ENCODE results near the gene TRERF1. TPM values are rescaled to one million over a fixed set of nuclear protein-coding genes. Genes with fewer than 3 reads are reported as not detected.

TRERF1 gene
- polyA plus RNA-seq, 3 donors, result 0.58 to 10.0 (median 2.0) TPM

- Mint-ChIP-seq H3K4me1 (no peaks in the 10 kb centered on the region), H3K27ac (no peak overlapping the region), H3K4me3 (no peak overlapping the region), H3K36me3 (peaks cover 50 to 61% of the 10 kb centered on the region in 2 donors), H3K27me3 (ENCODE audit: low read depth in 3 of 3) (no peaks in the 10 kb centered on the region), H3K9me3 (no peaks in the 10 kb centered on the region)
- Histone ChIP-seq H3K36me3 (replicated peaks in 1 of 2; ENCODE audit: control insufficient read depth in 1 of 2, insufficient read depth in 2 of 2, low read length in 2 of 2) (peaks cover 53 to 63% of the 10 kb centered on the region in 2 donors), H3K4me1 (ENCODE audit: control insufficient read depth in 1 of 2, insufficient read depth in 2 of 2, low read length in 2 of 2) (no peaks in the 10 kb centered on the region), H3K27ac (ENCODE audit: low read depth in 1 of 2, low read length in 2 of 2) (no peak overlapping the region), H2AFZ (ENCODE audit: insufficient read depth, low read depth, low read length, poor library complexity, severe bottlenecking) (no peak overlapping the region), H3K4me2 (replicated peaks; ENCODE audit: extremely low read depth, low read length, poor library complexity, severe bottlenecking) (no peak overlapping the region), H3K9ac (ENCODE audit: insufficient read depth, low read length, poor library complexity, severe bottlenecking) (no peak overlapping the region), H3K4me3 (replicated peaks in 1 of 3; ENCODE audit: low read depth in 2 of 3, low read length in 3 of 3) (no peak overlapping the region), H3K9me3 (replicated peaks in 1 of 2; ENCODE audit: control insufficient read depth in 1 of 2, insufficient read depth in 1 of 2, low read length in 2 of 2) (no peaks in the 10 kb centered on the region), H3K27me3 (ENCODE audit: control insufficient read depth in 2 of 2, insufficient read depth in 2 of 2, low read length in 2 of 2) (no peaks in the 10 kb centered on the region), H4K20me1 (ENCODE audit: insufficient read depth, low read length) (no peaks in the 10 kb centered on the region), H3K79me2 (ENCODE audit: insufficient read depth, low read length) (no peaks in the 10 kb centered on the region)
- no peak for TF ChIP-seq CTCF (IDR thresholded peaks at IDR 0.05)
- no peak for DNase-seq
- intact Hi-C loops (cut with micrococcal nuclease), result loop anchor here in 1 of 2 donors (10.0 kb wide), 1 partner anchor 317 kb away; no protein-coding TSS in a partner anchor
- WGBS (ENCODE audit: insufficient coverage), result 100% methylated on average over 5 of the region's 9 CpGs
These were observed 224.4 kb downstream of the TRERF1 start for GRCh38 chr6:42227173-42227850.

GRCh38 chr6:42226645-42227143 lies 225.0 kb downstream of the TRERF1 start:
- H3K9ac ChIP-seq (ENCODE audit: insufficient read depth, low read length, poor library complexity, severe bottlenecking), result no peak overlapping the region
- no peak for DNase-seq
- no peaks in the 10 kb centered on the region for H3K79me2 ChIP-seq (ENCODE audit: insufficient read depth, low read length)
- Mint-ChIP-seq H3K4me1 (no peaks in the 10 kb centered on the region), H3K36me3 (peaks cover 44 to 54% of the 10 kb centered on the region in 2 donors), H3K27me3 (ENCODE audit: low read depth in 3 of 3) (no peaks in the 10 kb centered on the region), H3K9me3 (no peaks in the 10 kb centered on the region), H3K4me3 (no peak overlapping the region), H3K27ac (peak overlapping the region in 2 of 7 donors; percentile 5 to 82)
- no peak for TF ChIP-seq CTCF (IDR thresholded peaks at IDR 0.05)
- H3K4me3 ChIP-seq (replicated peaks in 1 of 3; ENCODE audit: low read depth in 2 of 3, low read length in 3 of 3), result no peak overlapping the region
- WGBS (ENCODE audit: insufficient coverage), result 96% methylated on average over 7 of the region's 8 CpGs
- no peak overlapping the region for H2AFZ ChIP-seq (ENCODE audit: insufficient read depth, low read depth, low read length, poor library complexity, severe bottlenecking)
- no peaks in the 10 kb centered on the region for H4K20me1 ChIP-seq (ENCODE audit: insufficient read depth, low read length)
- H3K4me2 ChIP-seq (replicated peaks; ENCODE audit: extremely low read depth, low read length, poor library complexity, severe bottlenecking), result no peak overlapping the region
- no peaks in the 10 kb centered on the region for H3K4me1 ChIP-seq (ENCODE audit: control insufficient read depth in 1 of 2, insufficient read depth in 2 of 2, low read length in 2 of 2)
- H3K27me3 ChIP-seq (ENCODE audit: control insufficient read depth in 2 of 2, insufficient read depth in 2 of 2, low read length in 2 of 2), result no peaks in the 10 kb centered on the region
- no peaks in the 10 kb centered on the region for H3K9me3 ChIP-seq (replicated peaks in 1 of 2; ENCODE audit: control insufficient read depth in 1 of 2, insufficient read depth in 1 of 2, low read length in 2 of 2)
- H3K27ac ChIP-seq (ENCODE audit: low read depth in 1 of 2, low read length in 2 of 2), result no peak overlapping the region
- intact Hi-C loops (cut with micrococcal nuclease), result loop anchor here in 1 of 2 donors (10.0 kb wide), 1 partner anchor 318 kb away; no protein-coding TSS in a partner anchor
- peaks cover 47 to 57% of the 10 kb centered on the region in 2 donors for H3K36me3 ChIP-seq (replicated peaks in 1 of 2; ENCODE audit: control insufficient read depth in 1 of 2, insufficient read depth in 2 of 2, low read length in 2 of 2)
